GM18507 (cell line): ENCODE data around the gene MCTP1.
"Not testable (repeated sequence)": the region's sequence is repeated elsewhere in the genome, so short reads cannot be mapped to it uniquely, and the experiment has no call there.

Source experiments
- DNase-seq: peaks from one replicate; pipeline ENCODE4 v3.0.0; 2011; ENCODE audit warnings: low read depth; ENCODE audit not compliant: insufficient read length; ENCODE audit errors: extremely low spot score
- FAIRE-seq: peaks from 2 replicates; lab custom pipeline; 2011; peaks lifted over from hg19 to GRCh38; lab: Jason Lieb, UNC

Gene MCTP1

GRCh38 chr5:95018511-95018910 lies 266.4 kb downstream of the MCTP1 start:
- no peak for DNase-seq
- FAIRE-seq, result peak; percentile 51

GRCh38 chr5:95009812-95010211 lies 275.1 kb downstream of the MCTP1 start:
- no peak for DNase-seq
- peak; percentile 54 for FAIRE-seq

- peak; percentile 90 for FAIRE-seq
- no peak for DNase-seq
Observed at GRCh38 chr5:95007921-95008597, 276.8 kb downstream of the MCTP1 start.

GRCh38 chr5:95005811-95006210 lies 279.1 kb downstream of the MCTP1 start:
- FAIRE-seq, result no peak
- DNase-seq, result no peak

GRCh38 chr5:94998670-94999069 lies 286.2 kb downstream of the MCTP1 start:
- DNase-seq, result no peak
- FAIRE-seq, result no peak

- not testable (repeated sequence) for DNase-seq, FAIRE-seq
Observed at GRCh38 chr5:94994537-94994936, 290.4 kb downstream of the MCTP1 start.

GRCh38 chr5:94993491-94993890 lies 291.4 kb downstream of the MCTP1 start:
- DNase-seq (no peak), FAIRE-seq (peak; percentile 52)

DNA sequence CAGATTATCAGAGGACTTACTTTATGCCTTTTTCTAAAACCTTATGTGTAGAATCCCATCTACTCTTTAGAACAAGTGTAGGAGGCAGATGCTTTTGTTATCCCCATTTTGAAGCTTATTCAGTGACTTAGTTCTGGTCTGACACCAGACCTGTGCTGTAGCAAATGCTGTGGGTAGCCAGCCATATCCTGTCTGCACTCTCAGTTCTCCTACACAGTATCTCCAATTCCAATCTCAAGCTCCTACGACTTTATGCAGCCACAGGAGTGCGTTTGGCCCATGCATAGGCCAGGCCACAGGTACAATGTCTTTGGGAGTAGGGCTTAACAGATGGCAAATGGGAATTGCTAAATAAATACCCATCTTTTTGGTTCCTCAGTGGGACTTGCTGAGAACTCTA lies 292.6 kb downstream of the MCTP1 start:
- peak; percentile 5 for DNase-seq
- FAIRE-seq, result peak; percentile 87

DNA sequence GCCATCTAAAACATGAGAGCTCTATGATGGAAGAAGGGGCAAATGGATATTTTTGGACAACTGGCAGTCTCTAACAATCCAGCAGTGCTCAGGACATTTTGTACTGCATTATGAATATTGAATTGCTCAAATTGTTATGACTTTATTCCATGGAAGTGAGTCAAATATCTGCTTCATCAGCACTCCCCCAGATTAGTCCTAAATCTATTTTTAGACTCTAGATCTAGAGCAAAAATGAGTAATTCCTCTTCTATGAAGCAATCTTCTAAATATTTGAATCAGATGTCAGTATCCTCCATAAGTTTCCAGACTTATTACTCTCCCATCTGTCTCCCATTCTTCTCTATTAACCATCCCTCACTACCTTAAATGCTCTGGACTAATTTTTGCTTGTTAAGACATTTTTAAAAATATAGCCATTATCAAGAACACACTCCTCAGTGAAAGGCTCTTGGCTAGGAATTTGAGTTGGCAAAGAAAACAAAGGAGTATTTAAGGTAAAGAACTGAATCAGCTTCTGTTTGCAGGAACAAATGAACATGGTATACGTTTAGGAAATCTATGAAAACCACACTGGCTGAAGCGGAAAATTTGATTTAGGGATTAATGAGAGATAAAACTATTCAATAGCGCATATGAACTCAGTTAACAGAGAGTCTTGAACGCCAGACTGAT lies 300.9 kb downstream of the MCTP1 start:
- DNase-seq (no peak), FAIRE-seq (peak; percentile 60)

GRCh38 chr5:94977437-94977836 lies 307.5 kb downstream of the MCTP1 start:
- FAIRE-seq, result no peak
- no peak for DNase-seq

DNA sequence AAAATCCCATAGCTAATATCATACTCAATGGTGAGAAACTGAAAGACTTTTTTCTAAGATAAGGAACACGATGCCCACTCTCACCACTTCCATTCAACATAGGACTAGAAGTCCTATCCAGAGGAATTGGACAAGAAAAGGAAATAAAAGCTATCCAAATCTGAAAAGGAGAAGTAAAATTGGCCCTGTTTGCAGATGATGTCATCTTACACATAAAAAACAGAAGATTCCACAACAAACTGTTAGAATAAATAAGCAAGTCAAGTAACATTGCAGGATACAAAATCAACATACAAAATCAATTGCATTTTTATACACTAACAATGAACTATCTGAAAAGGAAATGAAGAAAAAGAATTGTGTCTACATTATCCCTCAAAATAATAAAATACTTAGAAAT lies 308.0 kb downstream of the MCTP1 start:
- DNase-seq (no peak), FAIRE-seq (no peak)

- DNase-seq (no peak), FAIRE-seq (no peak)
Observed at GRCh38 chr5:94972268-94972667, 312.6 kb downstream of the MCTP1 start.

DNA sequence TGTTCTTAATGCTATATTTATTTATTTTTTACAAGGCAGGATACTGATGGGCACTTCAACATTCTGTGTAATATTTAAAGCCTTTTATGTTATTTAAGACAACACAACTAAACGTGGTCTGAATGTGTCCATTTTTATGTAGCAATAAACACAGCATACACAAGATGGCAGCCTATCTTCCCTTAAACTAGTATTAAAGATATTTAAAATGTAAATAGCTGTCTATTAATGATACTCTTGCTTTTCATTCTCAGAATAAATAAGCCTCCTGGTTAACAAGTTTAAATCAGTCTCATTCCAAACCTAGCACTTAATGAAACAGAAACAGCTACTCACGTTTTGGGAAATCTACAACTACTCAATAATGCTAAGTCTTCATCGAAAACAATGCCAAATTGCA lies 315.7 kb downstream of the MCTP1 start:
- DNase-seq (no peak), FAIRE-seq (peak; percentile 74)

DNA sequence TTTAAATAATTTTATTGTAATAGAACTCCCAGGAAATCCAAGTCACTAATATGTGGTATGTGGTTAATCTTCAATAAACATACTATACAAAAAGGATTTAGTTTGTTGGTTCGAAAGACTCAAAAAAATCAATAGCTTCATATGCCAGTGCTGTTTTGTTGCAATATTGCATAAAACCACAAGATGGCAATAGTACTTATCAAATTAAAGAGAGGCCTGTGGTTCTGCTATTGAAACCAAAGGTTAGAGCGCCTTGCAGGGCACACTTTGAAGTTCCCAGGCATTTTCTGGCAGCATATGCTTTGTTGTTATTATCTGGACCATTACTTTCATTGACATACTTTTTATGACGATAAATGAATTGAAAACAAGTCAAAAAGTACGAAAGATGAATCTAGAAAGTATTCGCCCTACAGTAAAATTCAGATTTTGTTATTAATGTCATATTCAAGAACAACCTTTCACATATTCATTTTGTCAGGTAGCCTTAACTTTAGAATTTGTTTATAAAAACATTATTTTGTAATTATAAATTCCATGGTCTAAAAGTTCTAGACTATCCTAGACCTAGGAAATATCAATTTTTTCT lies 316.3 kb downstream of the MCTP1 start:
- peak; percentile 83 for FAIRE-seq
- peak; percentile 7 for DNase-seq

DNA sequence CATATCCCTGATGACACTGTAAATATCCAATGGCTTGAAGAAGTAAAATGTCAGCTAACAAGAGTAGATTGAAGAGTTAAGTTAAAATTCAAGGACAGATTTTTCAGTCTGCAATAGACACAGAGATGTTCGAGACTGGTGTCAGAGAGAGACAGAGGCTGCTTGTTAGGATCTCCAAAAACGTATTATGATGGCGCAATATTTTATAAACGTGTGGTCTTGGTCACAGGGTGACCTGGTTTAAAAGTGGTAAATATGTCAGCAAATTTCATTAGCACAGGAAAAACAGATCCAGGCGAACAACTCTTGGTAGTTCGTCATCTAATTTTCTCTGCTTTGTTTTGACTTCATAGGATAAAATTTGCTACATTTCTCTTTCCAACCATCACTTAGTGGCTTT lies 317.4 kb downstream of the MCTP1 start:
- no peak for FAIRE-seq
- no peak for DNase-seq

GRCh38 chr5:94959279-94959678 lies 325.6 kb downstream of the MCTP1 start:
- DNase-seq, FAIRE-seq: not testable (repeated sequence)

DNA sequence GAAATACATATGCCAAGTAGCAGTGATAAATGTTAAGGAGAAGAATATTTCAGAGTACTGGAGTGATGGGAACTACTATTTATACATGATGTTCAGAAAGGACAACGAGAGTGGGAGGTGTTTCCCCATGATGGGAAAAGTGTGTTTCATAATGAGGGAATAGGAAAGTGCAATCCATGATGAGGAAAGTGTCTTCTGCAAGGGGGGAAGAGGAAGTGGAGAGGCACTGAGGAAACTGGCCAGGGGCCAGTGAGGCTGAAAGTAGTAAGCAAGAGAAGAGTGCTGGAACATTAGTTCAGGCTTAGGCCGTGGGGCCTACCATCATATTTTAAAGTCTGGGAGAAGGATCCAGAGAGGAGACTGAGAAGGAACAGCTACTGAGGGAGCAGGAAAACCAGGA lies 339.2 kb downstream of the MCTP1 start:
- FAIRE-seq (no peak), DNase-seq (no peak)

GRCh38 chr5:94944160-94944559 lies 340.7 kb downstream of the MCTP1 start:
- DNase-seq (no peak), FAIRE-seq (no peak)

DNA sequence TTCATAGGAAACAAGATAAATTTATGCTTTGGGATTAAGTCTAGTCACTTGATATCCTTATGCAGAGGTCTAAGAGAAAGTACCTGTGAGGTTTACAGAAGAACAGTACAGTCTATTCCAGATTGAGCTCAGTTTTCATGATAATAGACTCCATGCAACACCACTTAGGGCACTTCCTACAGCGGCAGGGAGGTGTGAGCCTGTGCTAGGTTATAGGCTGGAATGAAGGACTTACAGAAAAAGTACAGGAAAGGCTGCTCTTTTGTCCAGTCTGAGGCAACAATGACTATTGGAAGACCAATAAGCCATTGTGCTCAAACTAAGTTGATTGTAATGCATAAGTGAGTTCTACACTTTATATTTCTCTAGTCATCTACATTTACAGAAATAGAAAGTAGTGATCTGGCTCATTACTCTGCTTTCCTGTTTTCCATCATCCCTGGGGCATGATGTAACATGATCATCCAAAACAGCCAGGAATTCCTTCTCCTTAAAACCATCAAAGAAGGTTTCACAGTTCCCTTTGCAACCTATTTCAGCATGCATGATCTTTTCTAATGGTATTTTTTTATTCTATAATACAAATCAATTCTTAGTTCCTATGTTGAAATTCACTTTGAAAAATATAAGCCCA lies 343.7 kb downstream of the MCTP1 start:
- FAIRE-seq (no peak), DNase-seq (no peak)

GRCh38 chr5:94932259-94932658 lies 352.6 kb downstream of the MCTP1 start:
- DNase-seq, result no peak
- no peak for FAIRE-seq
